Measurements from ENCODE around the gene LPP. TPM values are rescaled to one million over a fixed set of nuclear protein-coding genes. Genes with fewer than 3 reads are reported as not detected.

Gene LPP
- total and polyA plus RNA-seq, 2 of the 4 experiments (the other 2 are of a cell fraction), result 16.0 to 130 TPM

DNA sequence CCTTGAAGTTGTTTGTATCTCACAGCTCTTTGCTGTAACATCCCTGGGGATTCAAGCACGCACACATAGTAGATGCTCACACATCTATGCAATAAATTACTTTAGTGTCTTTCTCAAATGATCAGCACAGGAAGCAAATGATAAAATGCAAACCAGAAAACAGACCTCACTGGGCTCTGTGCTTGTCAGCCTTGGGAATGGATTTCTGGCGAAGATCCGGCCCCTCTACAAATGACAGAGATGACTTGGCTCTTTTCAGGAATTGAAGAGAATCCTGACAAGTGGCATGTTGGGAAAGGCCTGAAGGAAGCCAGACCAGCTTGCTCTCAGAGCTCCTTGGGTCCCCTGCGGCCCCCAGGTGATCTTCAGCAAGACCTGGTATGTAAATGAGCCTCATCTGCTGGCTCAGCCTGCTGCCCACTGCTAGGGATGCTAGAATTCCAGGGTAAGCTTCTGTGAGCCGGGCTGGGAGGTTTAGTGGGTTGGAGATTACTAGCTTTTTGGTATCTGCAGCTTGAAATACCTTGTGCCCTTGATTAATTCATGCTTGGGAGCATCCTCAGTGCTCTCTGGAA, 54.1 kb downstream of the LPP start:
- peak overlapping the region; percentile 61 for H3K23ac ChIP-seq (ENCODE audit: low read depth, low read length)
- H3K9ac ChIP-seq (ENCODE audit: low read depth, low read length), result peak overlapping the region; percentile 65
- dilution Hi-C loops (cut with HindIII; ENCODE audit: low sequenced_read_pairs, unreplicated experiment), result no loop called here
- peak overlapping the region; percentile 92 for H3K27ac ChIP-seq (ENCODE audit: insufficient read depth, low read length)
- ChIA-PET POLR2A (ENCODE audit: unreplicated experiment) (no interaction called here), CTCF (interaction anchor here (0.9 kb wide), 1 partner anchor 468 kb away, joined by 3 read pairs; no protein-coding TSS in a partner anchor)
- no peak for DNase-seq
- H4K20me1 ChIP-seq (ENCODE audit: insufficient read depth, low read length), result peaks cover 23% of the 10 kb centered on the region
- ATAC-seq (ENCODE audit: low read depth), result no peak; the same call in none of the 2 replicates
- peak overlapping the region; percentile 85 for H2BK5ac ChIP-seq (ENCODE audit: low read depth, low read length, poor library complexity, severe bottlenecking)
- peak overlapping the region; percentile 88 for H3K18ac ChIP-seq (ENCODE audit: low read depth, low read length)
- H3K79me1 ChIP-seq (ENCODE audit: low read depth in 1 of 2, low read length in 2 of 2), result peaks cover 62 to 87% of the 10 kb centered on the region in 2 experiments
- H4K5ac ChIP-seq (ENCODE audit: low read depth, low read length), result peak overlapping the region; percentile 69
- in situ Hi-C loops (cut with MboI; ENCODE audit: low sequenced_read_pairs), result no loop called here
- peak overlapping the region; percentile 80; the same call in 1 of the 2 replicates for H3K56ac ChIP-seq (ENCODE audit: extremely low read depth, insufficient read depth, low read length)
- peak overlapping the region; percentile 71; the same call in 1 of the 2 replicates for H4K91ac ChIP-seq (ENCODE audit: insufficient read depth, low read depth, low read length)
- 57% methylated on average over 1 of the region's 5 CpGs; no CpG with 5 or more reads in 1 of the 2 experiments for WGBS, 2 experiments (ENCODE audit: extremely low coverage in 2 of 2, insufficient read length in 1 of 2)
- no peak overlapping the region for H3K4me3 ChIP-seq (ENCODE audit: insufficient read depth, low read depth, low read length)
- H3K14ac ChIP-seq (replicated peaks; ENCODE audit: low read depth, low read length), result peak overlapping the region; percentile 83
- H2AFZ ChIP-seq (replicated peaks; ENCODE audit: low read length, poor library complexity), result no peak overlapping the region
- 0 out of 2 replicates have a peak, but pooled peaks have one; percentile 41 for TF ChIP-seq NFE2L2 (IDR thresholded peaks at IDR 0.05; ENCODE audit: low read depth, low read length)
- TF ChIP-seq, protein P1, sequence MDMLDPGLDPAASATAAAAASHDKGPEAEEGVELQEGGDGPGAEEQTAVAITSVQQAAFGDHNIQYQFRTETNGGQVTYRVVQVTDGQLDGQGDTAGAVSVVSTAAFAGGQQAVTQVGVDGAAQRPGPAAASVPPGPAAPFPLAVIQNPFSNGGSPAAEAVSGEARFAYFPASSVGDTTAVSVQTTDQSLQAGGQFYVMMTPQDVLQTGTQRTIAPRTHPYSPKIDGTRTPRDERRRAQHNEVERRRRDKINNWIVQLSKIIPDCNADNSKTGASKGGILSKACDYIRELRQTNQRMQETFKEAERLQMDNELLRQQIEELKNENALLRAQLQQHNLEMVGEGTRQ (IDR thresholded peaks at IDR 0.05; ENCODE audit: low read depth, low read length), result no peak
- no peaks in the 10 kb centered on the region for H3K9me3 ChIP-seq (ENCODE audit: control insufficient read depth, insufficient read depth, low read length)
- H3K4me2 ChIP-seq (ENCODE audit: low read depth, low read length), result peak overlapping the region; percentile 83
- peaks cover 29% of the 10 kb centered on the region for H3K9me1 ChIP-seq (ENCODE audit: insufficient read depth, low read length)
- H2BK120ac ChIP-seq (ENCODE audit: low read depth, low read length), result peak overlapping the region; percentile 79
- peaks cover 12% of the 10 kb centered on the region for H3K36me3 ChIP-seq (ENCODE audit: control insufficient read depth, insufficient read depth, low read length)
- peak overlapping the region; percentile 18; the same call in 2 of the 3 replicates for H2BK15ac ChIP-seq (ENCODE audit: low read depth, low read length)
- intact Hi-C loops (cut with micrococcal nuclease), result no loop called here
- peak overlapping the region; percentile 18 for H2AK9ac ChIP-seq (replicated peaks; ENCODE audit: low read depth, low read length, poor library complexity)
- H3K4ac ChIP-seq (ENCODE audit: low read depth, low read length), result peak overlapping the region; percentile 74
- no TSS peak for BruUV-seq (replicated peaks)
- peak overlapping the region; percentile 2 to 68 for H4K8ac ChIP-seq (ENCODE audit: low read depth in 2 of 2, low read length in 2 of 2)
- H2BK20ac ChIP-seq (ENCODE audit: low read depth, low read length), result peak overlapping the region; percentile 81
- no peaks in the 10 kb centered on the region for H3K27me3 ChIP-seq (ENCODE audit: control insufficient read depth, insufficient read depth, low read length)
- peak overlapping the region; percentile 6; the same call in 1 of the 2 replicates for H2AK5ac ChIP-seq (ENCODE audit: low read depth, low read length)
- H3K4me1 ChIP-seq (ENCODE audit: control insufficient read depth, insufficient read depth, low read length), result peaks cover 36% of the 10 kb centered on the region
